ENCODE measurements around the gene PLEKHJ1. TPM values are rescaled to one million over a fixed set of nuclear protein-coding genes. Genes with fewer than 3 reads are reported as not detected.

The PLEKHJ1 gene
- total and polyA plus RNA-seq, 2 of the 13 experiments (the other 11 are each of a cell fraction or from before 2014, with no cell fraction given): 70.5 to 130 TPM

DNA sequence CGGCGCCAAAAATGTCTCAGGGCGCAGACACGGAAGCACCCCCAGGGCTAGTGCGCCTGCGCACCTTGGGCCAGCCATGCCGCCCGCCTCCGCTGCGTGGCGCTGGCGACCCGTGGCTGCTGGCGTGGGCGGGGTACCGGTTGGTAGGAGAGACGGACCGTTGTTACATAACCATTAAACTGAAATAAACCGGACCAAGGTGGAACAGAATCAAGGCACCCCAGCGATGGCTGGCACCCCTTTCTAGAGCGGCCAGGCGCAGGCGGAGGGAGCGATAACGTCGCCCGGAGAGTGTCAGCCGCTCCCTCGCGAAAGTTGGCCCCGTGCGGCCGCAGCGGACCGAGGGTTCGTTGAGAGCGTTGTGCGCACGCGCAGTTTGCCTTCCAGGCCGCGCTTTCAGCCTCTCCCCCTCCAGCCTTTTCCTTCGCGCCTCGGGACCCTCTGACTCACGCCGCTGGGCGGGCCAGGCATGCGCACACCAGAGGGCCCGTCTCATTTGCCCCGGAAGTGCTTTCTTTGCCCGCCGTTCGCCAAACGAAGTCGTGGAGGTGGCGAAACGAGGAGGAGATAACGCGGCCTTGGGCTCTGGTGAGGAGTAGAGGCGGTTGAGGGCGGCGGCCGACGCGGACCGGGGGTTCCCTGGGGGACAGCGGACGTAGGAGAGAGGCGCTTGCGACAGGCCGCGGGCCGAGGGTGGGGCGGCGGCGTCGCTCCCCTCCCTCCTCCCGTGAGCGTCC is at the start of gene PLEKHJ1, which contains the start of gene SF3A2 (continued):
- peak; percentile 61; the same call in 1 of the 2 replicates for TF ChIP-seq HOMEZ (CRISPR knock-in tag; IDR thresholded peaks at IDR 0.05; ENCODE audit: low read depth)
- TF ChIP-seq TEAD2 (CRISPR knock-in tag; IDR thresholded peaks at IDR 0.05): peak; percentile 77; the same call in 1 of the 2 replicates
- peak; percentile 97 for TF ChIP-seq ZNF547 (CRISPR knock-in tag; IDR thresholded peaks at IDR 0.05)
- no peak for TF ChIP-seq ZBTB40 (IDR thresholded peaks at IDR 0.05)
- TF ChIP-seq ZBTB40 (CRISPR knock-in tag; IDR thresholded peaks at IDR 0.05): peak; percentile 90
- TF ChIP-seq EHMT2 (IDR thresholded peaks at IDR 0.05; ENCODE audit: borderline replicate concordance, low read depth, low read length): no peak
- TF ChIP-seq PCBP2 (optimal IDR thresholded peaks at IDR 0.05; ENCODE audit: low read depth, low read length, poor library complexity, severe bottlenecking): no peak
- TF ChIP-seq U2AF2 (IDR thresholded peaks at IDR 0.05; ENCODE audit: low read depth, low read length): no peak
- no peak for TF ChIP-seq SNRNP70 (IDR thresholded peaks at IDR 0.05; ENCODE audit: low read depth, low read length)
- TF ChIP-seq PRPF4 (IDR thresholded peaks at IDR 0.05; ENCODE audit: low read depth, low read length, poor library complexity, severe bottlenecking): no peak
- peak; percentile 90 for TF ChIP-seq ZNF891 (CRISPR knock-in tag; IDR thresholded peaks at IDR 0.05)
- peak; percentile 39 for TF ChIP-seq HNRNPK (IDR thresholded peaks at IDR 0.05; ENCODE audit: low read depth, low read length, poor library complexity, severe bottlenecking)
- no peak for TF ChIP-seq KDM1A (CRISPR knock-in tag; IDR thresholded peaks at IDR 0.05)
- peak; percentile 90 for TF ChIP-seq GATAD1 (CRISPR knock-in tag; IDR thresholded peaks at IDR 0.05)
- TF ChIP-seq HES4 (CRISPR knock-in tag; IDR thresholded peaks at IDR 0.05; ENCODE audit: borderline replicate concordance): peak; percentile 99
- TF ChIP-seq TMF1 (CRISPR knock-in tag; IDR thresholded peaks at IDR 0.05; ENCODE audit: low read depth): peak; percentile 100
- TF ChIP-seq ZNF800 (CRISPR knock-in tag; IDR thresholded peaks at IDR 0.05): peak; percentile 67; the same call in 1 of the 2 replicates
